GM21723 (cell line): ENCODE results near the gene PPM1L.

Experiments
- ATAC-seq: cut with Tn5 transposase; IDR thresholded peaks from one replicate; pipeline ENCODE4 v1.9.1; 2021; ENCODE audit warnings: mild to moderate bottlenecking, moderate library complexity; ENCODE audit not compliant: unreplicated experiment

Gene PPM1L

DNA sequence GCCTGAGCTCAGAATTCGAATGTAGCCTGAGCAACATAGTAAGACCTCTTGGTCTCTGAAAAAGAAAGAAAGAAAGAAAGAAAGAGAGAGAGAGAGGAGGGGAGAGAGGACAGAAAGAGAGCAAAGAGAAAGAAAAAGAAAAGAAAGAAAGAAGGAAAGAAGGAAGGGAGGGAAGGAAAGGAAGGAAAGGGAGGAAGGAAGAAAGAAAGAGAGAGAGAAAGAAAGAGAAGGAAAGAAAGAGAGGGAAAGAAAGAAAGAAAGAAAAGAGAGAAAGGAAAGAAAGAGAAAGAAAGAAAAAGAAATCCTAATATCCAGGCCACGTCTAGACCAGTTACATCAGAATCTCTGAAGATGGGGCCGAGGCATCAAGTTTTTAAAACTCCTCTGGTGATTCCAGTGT lies 50.7 kb downstream of the PPM1L start:
- ATAC-seq = no peak

DNA sequence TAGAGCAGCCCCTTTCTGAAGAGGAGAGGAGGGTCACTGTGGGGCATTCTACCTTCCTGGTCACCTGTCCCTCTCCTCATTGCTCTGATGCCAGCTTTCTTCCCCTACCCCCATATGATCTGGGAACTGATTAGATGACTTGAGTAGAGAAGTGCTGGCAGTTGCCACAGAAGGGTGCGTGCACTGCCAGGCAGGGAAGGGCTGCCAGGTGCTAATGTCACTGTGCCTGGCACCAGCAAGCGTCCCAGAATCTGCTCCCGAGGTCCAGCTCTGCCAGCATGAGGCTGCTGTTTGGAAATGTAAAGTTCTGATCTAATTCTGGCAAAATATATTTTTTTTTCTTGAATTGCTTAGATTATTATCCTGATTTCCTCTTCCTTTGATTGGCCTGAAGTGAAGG lies 52.8 kb downstream of the PPM1L start:
- no peak for ATAC-seq

DNA sequence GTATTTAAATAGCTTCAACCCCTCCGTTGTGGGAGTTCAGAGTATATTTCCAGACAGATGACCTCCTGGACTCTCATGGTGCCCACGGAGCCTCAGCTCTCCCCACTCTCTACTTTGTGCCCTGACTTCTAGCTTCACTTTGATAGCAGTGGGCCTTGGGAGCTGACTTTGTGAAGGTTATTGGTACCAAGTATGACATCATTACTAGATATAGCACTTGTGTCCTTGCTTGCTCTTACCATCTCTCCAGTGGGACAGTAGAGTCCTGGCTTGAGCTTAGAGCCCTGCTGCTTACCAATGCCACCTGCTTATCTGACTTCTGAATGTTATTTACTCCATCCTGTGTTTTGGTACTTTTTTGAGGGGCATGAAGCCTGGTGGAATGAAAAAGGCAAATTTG lies 53.4 kb downstream of the PPM1L start:
- ATAC-seq = no peak

DNA sequence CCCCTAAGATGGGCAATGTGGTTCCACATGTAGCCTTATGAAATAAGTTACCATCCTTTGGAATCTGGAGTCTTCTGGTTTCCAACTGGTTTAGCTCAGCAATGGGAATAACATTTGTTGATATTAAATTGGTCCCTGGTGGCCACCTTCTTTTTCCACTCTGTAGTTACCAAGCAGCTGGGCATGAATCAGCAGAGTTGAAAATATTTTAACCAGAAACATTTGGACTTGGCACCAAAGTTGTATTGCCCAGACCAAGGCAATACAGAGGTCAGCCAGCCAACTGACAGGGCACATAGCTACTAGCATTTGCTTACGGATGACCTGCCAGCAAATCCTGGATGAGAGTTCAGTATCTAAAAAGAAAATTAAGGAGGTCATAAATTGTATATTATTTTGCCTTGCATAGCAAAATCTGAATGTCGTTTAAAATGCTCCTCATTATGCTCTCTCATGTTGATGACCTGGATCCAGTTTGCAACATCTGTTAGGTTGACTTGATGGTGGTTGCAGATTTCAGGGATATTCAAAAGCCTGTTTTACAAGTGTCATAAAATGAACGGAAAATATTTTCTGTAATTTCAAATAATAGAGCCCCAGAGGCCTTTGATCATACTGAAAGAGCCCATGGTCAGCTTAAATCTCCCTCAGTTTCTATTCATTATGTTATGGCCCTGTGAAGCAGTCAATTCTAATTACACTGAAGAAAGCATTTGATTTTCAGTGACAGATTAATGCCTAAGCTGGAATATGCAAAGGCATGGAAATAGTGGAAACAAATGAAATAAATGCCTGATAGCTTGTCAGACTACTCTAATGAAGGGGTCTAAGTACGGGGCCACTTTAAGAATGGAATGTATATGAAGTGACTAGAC lies 54.6 kb downstream of the PPM1L start:
- no peak for ATAC-seq

DNA sequence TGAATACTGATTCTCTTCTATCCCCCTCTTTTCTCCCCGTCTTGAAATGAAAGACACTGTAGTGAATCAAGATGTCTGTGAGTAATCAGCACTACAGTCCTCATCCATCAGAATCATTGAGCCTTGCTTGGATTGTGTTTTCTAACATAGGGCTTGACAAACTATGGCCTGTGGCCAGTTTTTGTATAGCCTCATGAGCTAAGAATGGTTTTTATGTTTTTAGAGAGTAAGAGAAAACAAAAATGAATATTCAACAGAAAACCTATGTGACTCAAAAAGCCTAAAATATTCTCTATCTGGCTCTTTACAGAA lies 55.2 kb downstream of the PPM1L start:
- no peak for ATAC-seq

DNA sequence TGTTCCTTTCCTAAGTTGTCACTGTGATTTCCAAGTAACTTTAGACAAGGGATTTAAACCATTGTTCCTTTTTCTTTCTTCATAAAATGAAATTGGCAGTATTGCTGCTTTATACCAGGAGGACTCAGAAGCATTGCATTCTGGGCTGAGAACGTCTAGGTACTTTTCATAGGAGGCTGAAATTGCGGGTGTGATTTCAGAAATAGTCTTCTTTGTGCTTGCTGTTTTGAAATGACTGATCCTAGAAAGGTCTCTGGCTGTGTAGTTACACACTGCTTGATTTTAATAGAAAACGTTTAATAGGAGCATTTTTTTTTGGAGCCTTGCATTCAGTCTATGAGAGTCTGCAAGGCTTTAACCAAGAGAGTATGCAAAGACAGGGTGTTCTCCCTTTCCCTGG lies 56.3 kb downstream of the PPM1L start:
- no peak for ATAC-seq

DNA sequence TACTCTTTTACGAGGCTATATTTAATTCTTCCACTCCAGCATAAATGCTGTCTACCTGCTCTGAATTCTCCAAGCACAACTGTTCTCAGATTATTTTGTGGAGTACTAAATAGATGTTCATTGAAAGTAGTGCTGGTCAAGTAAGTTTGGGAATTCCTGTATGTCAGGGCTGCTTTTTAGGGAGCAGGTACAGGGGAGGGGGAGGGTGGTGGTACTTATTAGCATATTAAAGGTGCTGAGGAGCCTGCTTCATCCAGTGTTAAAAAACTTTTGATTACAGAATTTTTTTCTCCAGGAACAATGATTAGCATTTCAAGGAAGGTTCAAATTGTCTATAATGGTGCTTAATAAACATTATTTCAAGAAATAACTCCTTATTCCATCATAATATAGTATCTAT lies 59.2 kb downstream of the PPM1L start:
- no peak for ATAC-seq

DNA sequence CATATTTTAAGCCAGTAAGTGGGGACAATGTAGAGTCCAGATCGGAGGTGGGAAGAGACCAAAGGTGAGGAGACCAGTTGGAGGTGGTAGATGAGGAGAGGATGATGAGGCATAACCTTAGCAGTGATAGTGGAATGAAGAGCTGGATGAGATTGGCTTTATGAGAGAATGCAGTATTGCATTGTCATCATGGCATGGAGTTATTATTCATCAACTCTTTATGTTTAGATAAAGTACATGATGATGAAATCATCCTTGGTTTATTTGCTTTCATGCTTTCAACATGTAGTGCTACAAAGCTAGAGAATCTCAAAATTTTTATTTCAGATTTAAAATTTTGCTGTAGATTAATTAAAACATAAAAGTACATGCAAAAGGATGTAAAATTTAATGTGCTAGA lies 64.0 kb downstream of the PPM1L start:
- ATAC-seq = no peak

DNA sequence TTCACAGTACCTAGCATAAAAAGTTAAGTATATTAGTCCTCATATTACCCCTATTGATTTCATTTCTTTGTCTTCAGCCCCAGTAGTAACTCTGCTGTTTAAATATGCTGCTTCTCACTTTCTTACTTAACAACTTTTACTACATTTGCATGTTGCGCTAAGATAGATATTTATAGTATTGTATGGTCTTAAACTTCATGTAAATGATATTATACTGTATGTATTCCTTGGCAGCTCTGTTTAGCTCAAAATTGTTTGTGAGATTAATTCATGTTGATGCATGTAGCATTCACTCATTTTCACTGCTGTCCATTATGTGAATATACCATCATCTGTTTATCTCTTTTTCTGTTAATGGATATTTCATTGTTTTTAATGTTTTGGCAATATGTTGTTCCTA lies 64.4 kb downstream of the PPM1L start:
- ATAC-seq = no peak

DNA sequence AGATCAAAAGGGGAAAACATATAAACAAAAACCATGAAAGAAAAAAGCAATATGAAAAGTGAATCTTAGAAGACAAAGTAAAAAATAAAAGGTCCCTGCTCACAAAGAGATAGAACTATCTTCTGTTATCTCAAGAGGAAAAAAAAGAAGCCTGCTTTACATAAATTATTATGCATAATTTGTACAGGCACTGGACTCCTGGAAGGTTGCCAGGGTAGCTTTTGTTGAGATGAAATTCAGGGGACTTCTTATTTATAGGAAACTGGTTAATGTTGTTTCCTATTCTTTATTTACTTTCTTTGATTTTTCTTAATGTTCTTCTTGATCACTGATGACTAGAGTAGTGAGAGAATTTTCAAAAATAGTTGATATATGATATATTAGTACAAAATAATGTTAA lies 66.9 kb downstream of the PPM1L start:
- no peak for ATAC-seq

DNA sequence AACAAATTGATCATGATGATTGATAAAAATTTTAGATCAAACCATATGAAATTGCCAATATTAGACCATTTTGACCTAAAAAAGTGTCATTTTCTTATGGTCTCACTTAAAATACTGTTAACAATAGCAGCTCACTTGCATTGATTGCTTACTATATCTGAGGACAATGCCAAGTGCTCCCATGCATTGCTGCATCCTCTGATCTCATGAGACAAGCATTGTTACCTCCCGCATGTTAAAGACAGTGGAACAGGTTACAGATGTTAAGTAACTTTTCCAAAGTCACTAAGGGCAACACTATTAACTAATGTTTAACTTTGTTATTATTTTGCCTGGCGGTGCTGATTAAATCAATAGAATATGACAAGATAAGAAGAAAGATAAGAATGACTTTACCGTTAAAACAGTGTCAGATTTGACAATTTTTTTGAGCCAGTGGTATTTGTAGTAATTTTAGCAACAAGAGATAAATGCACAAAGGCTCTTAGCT lies 69.3 kb downstream of the PPM1L start:
- no peak for ATAC-seq

DNA sequence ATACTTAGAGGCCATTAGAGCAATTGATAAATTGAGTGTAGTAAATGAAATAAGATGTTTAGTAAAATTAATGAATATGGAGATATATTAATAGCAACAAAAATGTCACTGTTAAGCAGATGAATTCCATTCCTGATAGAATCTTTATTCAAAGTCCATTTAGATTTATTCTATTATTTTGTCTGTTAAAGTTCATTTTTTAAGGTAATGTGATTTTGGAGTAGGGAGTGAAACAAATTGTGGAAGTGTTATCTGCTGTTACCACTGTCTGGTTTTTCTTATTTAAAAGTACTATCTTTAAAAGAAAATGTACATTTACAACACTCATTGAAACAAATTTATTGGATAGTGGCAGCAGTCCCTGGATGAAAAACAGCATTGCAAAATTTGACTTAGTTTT lies 70.4 kb downstream of the PPM1L start:
- ATAC-seq = no peak

DNA sequence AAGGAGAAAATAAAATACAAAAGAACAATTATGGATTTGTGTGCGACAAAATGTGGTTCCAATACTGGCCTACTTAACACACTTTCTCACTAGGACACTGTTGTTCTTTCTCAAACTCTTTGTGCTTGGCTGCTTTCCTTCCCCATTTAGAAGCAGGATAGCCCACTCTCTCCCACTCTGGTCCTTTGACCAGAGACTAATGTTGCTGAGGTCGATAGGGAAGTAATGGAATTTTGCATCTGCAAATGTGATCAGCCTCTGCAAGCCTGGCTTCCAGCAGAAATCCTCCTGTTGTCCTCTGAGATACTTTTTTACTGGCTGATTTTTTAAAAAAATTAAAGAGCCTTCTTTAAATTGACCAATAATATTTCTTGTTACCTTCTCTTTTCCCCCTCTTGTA lies 71.0 kb downstream of the PPM1L start:
- no peak for ATAC-seq

DNA sequence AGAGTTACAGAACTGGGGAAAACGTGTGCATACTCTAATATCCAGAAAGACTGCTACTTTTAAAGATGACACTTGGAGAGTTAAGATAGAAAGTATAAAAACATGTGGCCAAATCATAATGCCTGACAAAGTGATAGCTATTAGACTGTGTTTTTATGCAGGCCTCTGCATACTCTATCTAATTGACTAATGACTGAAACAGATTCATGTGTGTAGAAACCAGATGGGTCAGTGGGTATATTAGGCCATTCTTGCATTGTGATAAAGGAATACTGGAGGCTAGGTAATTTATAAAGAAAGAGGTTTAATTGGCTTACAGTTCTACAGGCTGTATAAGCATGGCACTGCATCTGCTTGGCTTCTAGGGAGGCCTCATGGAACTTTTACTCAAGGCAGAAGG lies 71.5 kb downstream of the PPM1L start:
- ATAC-seq = no peak

DNA sequence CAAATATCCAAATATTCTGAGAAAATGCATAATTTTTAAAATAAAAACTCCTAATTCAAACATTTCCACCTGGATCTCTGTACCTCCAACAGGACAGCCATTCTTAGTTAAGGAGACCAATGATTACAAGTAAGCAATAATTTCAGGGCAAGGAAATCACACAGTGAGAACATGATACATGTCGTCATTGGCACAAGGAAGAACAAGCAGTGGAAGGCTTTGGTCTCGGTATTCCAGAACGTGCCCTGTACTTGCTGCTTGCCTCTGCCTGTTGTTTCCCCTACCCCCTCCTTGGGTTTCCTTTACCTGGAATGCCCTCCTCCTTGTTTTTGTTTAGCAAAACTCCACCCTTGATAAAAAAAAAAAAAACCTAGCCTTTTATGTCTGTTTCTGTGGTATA lies 72.8 kb downstream of the PPM1L start:
- no peak for ATAC-seq

DNA sequence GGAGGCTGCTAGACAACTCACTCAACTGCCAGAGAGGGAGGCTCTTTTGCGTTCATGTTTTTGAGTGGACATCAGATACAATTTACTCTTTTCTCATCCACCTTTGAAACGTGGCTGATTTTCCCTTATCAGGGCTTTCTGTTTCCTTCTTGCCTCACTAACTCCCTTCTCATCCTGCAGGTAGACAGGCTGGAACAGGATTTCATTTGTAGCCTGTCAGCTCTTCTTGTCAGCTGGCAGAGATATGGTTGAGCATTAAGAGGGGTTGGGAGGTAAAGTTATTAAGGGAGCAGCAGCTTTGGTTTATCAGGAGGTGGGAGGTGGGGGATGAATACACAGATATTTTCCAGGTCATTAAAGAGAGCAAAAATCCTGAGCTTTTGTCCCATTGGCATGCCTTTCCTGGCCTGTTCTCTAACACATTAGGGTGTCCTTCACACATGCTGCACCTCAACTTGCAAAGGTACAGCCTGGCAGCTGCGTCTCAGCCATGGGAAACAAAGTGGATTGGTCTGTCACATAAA lies 73.5 kb downstream of the PPM1L start:
- no peak for ATAC-seq

DNA sequence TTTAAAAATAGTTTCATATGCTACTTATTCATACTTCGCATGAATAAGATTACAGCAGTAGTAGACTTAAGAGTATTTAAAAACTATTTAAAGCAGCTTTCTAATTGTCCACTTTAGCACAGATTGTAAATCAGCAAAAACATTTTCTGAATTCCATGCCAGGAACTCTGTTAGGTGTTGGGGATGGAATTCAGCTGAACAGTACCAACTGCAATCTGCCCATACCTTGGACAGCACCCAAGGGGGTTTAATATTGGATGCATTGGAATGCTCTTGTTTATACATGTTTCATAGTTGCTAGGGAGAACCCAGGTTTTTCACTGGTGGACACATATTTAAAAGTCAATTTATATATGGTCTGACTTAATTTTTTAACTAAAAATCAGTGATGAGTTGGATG lies 74.8 kb downstream of the PPM1L start:
- ATAC-seq = no peak

DNA sequence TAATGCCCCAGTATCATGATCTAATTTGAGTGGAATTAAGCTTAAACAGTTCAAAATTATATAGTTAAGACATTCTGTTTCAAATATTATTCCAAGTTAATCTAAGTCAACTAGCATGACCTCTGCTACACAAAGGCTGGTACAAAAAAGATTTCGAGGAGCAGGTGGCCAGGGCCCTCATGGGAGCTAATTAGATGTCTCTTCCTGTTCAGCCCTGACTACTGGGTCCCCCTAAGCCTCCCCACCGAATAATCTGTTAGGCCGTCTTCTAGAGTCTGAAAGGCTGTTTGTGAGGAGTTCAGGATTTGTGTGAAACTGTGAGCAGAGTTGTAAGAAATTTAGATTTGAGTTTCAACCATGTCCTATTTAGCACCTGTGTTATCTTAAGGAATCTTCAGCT lies 75.4 kb downstream of the PPM1L start:
- ATAC-seq = no peak

DNA sequence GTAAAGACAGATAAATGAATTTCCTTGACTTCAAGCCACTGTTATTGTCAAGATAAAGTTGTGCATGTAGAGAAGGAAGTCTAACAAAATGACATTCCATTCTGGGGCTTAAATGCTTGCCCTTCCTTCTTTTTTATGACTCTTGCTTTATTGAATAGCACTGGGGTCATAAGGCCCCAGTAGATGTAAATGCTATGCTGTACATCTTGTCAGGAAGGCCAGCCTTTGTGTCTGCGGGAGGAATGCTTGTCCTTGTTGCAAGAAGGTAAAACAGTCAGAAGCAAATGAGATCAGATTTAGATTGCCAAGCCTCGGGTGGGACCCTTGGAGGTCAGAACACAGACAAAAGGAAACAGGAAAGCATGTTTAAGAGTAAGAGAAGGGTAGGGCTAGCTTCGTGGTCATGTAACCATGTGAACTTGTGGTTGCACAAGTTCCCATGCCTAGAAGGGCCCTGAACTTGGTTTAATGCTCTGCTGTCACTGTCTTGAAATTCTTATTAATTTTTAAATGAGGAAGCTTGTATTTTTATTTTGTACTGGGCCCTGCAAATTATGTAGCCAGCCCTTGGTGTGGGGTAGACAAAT lies 81.5 kb downstream of the PPM1L start:
- no peak for ATAC-seq

DNA sequence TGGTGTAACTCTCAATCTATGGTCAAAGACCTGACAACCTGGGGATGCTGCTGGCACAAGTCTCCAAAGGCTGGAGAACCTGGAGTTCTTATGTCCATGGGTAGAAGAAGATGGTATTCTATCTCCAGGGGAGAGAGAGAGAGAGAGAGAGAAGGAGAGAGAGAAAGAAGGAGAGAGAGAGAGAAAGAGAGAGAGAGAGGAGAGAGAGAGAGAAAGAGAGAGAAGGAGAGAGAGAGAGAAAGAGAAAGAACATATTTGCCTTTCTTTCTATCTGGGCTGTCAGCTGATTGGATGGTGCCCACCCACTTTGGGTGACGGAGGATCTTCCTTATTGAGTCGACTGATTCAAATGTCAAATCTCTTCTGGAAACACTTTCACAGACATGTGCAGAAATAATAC lies 84.6 kb downstream of the PPM1L start:
- ATAC-seq = no peak

DNA sequence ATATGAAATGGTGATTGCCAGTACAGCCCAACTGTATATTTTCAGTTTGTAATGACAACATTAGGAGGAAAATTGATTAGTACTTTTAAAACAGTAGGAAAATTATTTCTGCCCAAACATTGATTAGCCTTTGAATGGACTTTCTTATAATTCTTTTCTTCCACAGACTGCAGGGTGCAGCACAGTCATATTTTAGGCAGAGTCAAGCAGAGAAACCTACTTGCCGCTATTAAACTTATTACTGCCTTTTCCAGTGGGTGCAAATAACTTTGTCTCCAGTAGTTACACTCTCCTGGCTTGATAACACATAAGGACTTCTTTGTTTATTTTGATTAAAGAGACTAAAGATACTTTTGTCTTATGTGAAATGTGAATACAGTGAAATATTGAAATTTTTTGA lies 85.4 kb downstream of the PPM1L start:
- no peak for ATAC-seq
